Astrocyte (in vitro differentiated cells and primary cell): ENCODE results near the gene ST6GALNAC5.

Source experiments
- EZH2 ChIP-seq: IDR thresholded peaks from 2 replicates; pipeline ENCODE4 v1.6.1; 2012; ENCODE audit warnings: mild to moderate bottlenecking, low read length, inconsistent platforms; ENCODE audit not compliant: insufficient read depth
- TF ChIP-seq, protein P1 (sequence below): IDR thresholded peaks from 2 replicates; pipeline ENCODE4 v1.5.1; 2011; ENCODE audit warnings: low read depth, mild to moderate bottlenecking, inconsistent platforms, low read length, moderate library complexity; ENCODE audit not compliant: insufficient read depth

DNA sequence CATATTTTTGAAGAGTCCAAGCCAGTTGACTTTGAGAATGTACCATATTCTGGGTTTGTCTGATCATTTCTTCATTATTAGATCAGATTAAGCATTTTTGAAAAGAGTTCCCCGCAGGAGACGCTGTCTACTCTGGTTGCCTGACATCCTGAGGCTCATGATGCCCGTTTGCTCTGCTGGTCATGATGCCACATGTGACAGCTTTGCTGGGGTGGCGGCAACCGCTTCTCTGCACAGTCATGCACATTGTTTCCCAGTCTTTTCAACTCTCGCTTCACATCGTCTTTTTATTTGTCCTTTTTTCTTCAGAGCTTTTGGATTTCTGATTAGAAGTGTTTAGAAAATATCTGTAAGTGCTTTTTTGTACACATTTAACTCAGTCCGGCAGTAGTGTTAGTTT lies 90.7 kb downstream of the ST6GALNAC5 start:
- TF ChIP-seq, protein P1, sequence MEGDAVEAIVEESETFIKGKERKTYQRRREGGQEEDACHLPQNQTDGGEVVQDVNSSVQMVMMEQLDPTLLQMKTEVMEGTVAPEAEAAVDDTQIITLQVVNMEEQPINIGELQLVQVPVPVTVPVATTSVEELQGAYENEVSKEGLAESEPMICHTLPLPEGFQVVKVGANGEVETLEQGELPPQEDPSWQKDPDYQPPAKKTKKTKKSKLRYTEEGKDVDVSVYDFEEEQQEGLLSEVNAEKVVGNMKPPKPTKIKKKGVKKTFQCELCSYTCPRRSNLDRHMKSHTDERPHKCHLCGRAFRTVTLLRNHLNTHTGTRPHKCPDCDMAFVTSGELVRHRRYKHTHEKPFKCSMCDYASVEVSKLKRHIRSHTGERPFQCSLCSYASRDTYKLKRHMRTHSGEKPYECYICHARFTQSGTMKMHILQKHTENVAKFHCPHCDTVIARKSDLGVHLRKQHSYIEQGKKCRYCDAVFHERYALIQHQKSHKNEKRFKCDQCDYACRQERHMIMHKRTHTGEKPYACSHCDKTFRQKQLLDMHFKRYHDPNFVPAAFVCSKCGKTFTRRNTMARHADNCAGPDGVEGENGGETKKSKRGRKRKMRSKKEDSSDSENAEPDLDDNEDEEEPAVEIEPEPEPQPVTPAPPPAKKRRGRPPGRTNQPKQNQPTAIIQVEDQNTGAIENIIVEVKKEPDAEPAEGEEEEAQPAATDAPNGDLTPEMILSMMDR: no peak
- no peak for TF ChIP-seq EZH2
